Measurements from ENCODE around the gene AATF. TPM values are rescaled to one million over a fixed set of nuclear protein-coding genes. Genes with fewer than 3 reads are reported as not detected.

The AATF gene
- total and polyA plus RNA-seq, 2 experiments from 2014 or later, result 31.2 to 35.7 TPM

- Histone ChIP-seq H3K27me3 (no peaks in the 10 kb centered on the region), H2AFZ (no peak overlapping the region), H3K36me3 (replicated peaks; ENCODE audit: insufficient read depth, low read depth) (no peaks in the 10 kb centered on the region), H3K9me2 (replicated peaks; ENCODE audit: insufficient read depth) (no peaks in the 10 kb centered on the region), H3K4me1 (ENCODE audit: insufficient read depth) (no peaks in the 10 kb centered on the region), H3K79me2 (peaks cover 6% of the 10 kb centered on the region), H3K27ac (no peak overlapping the region), H3K4me3 (no peak overlapping the region), H4K20me1 (ENCODE audit: insufficient read depth, poor library complexity, severe bottlenecking) (no peaks in the 10 kb centered on the region), H3K9me3 (ENCODE audit: low read depth) (no peaks in the 10 kb centered on the region), H3K4me2 (no peak overlapping the region)
- no peak for DNase-seq (ENCODE audit: low spot score)
- no peak for TF ChIP-seq EZH2 (IDR thresholded peaks at IDR 0.05; ENCODE audit: borderline replicate concordance)
- no peak for TF ChIP-seq EZH2phosphoT487 (IDR thresholded peaks at IDR 0.05; ENCODE audit: low read depth, severe bottlenecking, unreplicated experiment)
- TF ChIP-seq, protein P1, sequence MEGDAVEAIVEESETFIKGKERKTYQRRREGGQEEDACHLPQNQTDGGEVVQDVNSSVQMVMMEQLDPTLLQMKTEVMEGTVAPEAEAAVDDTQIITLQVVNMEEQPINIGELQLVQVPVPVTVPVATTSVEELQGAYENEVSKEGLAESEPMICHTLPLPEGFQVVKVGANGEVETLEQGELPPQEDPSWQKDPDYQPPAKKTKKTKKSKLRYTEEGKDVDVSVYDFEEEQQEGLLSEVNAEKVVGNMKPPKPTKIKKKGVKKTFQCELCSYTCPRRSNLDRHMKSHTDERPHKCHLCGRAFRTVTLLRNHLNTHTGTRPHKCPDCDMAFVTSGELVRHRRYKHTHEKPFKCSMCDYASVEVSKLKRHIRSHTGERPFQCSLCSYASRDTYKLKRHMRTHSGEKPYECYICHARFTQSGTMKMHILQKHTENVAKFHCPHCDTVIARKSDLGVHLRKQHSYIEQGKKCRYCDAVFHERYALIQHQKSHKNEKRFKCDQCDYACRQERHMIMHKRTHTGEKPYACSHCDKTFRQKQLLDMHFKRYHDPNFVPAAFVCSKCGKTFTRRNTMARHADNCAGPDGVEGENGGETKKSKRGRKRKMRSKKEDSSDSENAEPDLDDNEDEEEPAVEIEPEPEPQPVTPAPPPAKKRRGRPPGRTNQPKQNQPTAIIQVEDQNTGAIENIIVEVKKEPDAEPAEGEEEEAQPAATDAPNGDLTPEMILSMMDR (IDR thresholded peaks at IDR 0.05; ENCODE audit: poor library complexity), result no peak
Measured at GRCh38 chr17:36983618-36984017, 34.9 kb downstream of the AATF start.

DNA sequence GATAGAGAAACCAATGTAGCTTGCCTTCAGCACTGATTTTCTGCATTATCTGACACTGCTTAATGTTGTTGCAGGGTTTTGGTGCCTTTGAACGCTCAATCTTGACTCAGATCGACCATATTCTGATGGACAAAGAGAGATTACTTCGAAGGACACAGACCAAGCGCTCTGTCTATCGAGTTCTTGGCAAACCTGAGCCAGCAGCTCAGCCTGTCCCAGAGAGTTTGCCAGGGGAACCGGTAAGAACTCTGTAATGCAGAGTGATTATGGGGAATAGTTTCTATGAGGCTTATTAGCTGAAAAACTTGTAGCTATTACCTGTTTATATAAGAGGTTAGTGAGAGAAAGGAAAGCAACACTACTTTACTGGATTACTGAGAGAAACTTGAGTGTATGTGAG, 40.4 kb downstream of the AATF start:
- DNase-seq (ENCODE audit: low spot score), result no peak
- WGBS (ENCODE audit: low lambda C conversion rate, missing lambda C conversion rate), result 92% methylated on average over 6 of the region's 6 CpGs
- TF ChIP-seq, protein P1 (IDR thresholded peaks at IDR 0.05; ENCODE audit: poor library complexity), result no peak
- TF ChIP-seq EZH2phosphoT487 (IDR thresholded peaks at IDR 0.05; ENCODE audit: low read depth, severe bottlenecking, unreplicated experiment) (no peak), EZH2 (IDR thresholded peaks at IDR 0.05; ENCODE audit: borderline replicate concordance) (no peak)
- Histone ChIP-seq H3K79me2 (no peaks in the 10 kb centered on the region), H2AFZ (no peak overlapping the region), H3K27ac (no peak overlapping the region), H4K20me1 (ENCODE audit: insufficient read depth, poor library complexity, severe bottlenecking) (no peaks in the 10 kb centered on the region), H3K9me3 (ENCODE audit: low read depth) (no peaks in the 10 kb centered on the region), H3K4me2 (no peak overlapping the region), H3K4me1 (ENCODE audit: insufficient read depth) (no peaks in the 10 kb centered on the region), H3K27me3 (no peaks in the 10 kb centered on the region), H3K36me3 (replicated peaks; ENCODE audit: insufficient read depth, low read depth) (no peaks in the 10 kb centered on the region), H3K4me3 (no peak overlapping the region), H3K9me2 (replicated peaks; ENCODE audit: insufficient read depth) (no peaks in the 10 kb centered on the region)

GRCh38 chr17:36992701-36993100, 43.9 kb downstream of the AATF start:
- no peaks in the 10 kb centered on the region for H3K9me2 ChIP-seq (replicated peaks; ENCODE audit: insufficient read depth)
- no peak overlapping the region for H3K4me2 ChIP-seq
- H3K4me3 ChIP-seq, result no peak overlapping the region
- WGBS (ENCODE audit: low lambda C conversion rate, missing lambda C conversion rate), result 87% methylated on average over 2 of the region's 2 CpGs
- H4K20me1 ChIP-seq (ENCODE audit: insufficient read depth, poor library complexity, severe bottlenecking), result no peaks in the 10 kb centered on the region
- H3K27me3 ChIP-seq, result no peaks in the 10 kb centered on the region
- no peak overlapping the region for H3K27ac ChIP-seq
- peaks cover 3% of the 10 kb centered on the region for H3K79me2 ChIP-seq
- no peak overlapping the region for H2AFZ ChIP-seq
- DNase-seq (ENCODE audit: low spot score), result no peak
- no peaks in the 10 kb centered on the region for H3K36me3 ChIP-seq (replicated peaks; ENCODE audit: insufficient read depth, low read depth)
- H3K4me1 ChIP-seq (ENCODE audit: insufficient read depth), result no peaks in the 10 kb centered on the region
- H3K9me3 ChIP-seq (ENCODE audit: low read depth), result no peaks in the 10 kb centered on the region
- TF ChIP-seq EZH2 (IDR thresholded peaks at IDR 0.05; ENCODE audit: borderline replicate concordance) (no peak), EZH2phosphoT487 (IDR thresholded peaks at IDR 0.05; ENCODE audit: low read depth, severe bottlenecking, unreplicated experiment) (no peak)
- TF ChIP-seq, protein P1 (IDR thresholded peaks at IDR 0.05; ENCODE audit: poor library complexity), result no peak

GRCh38 chr17:36993227-36993626, 44.5 kb downstream of the AATF start:
- no peak overlapping the region for H3K4me2 ChIP-seq
- no peak for DNase-seq (ENCODE audit: low spot score)
- no peaks in the 10 kb centered on the region for H3K9me3 ChIP-seq (ENCODE audit: low read depth)
- no peaks in the 10 kb centered on the region for H3K36me3 ChIP-seq (replicated peaks; ENCODE audit: insufficient read depth, low read depth)
- H3K4me1 ChIP-seq (ENCODE audit: insufficient read depth), result no peaks in the 10 kb centered on the region
- H2AFZ ChIP-seq, result no peak overlapping the region
- H3K27ac ChIP-seq, result no peak overlapping the region
- no peaks in the 10 kb centered on the region for H3K9me2 ChIP-seq (replicated peaks; ENCODE audit: insufficient read depth)
- no peaks in the 10 kb centered on the region for H3K27me3 ChIP-seq
- H3K4me3 ChIP-seq, result no peak overlapping the region
- peaks cover 3% of the 10 kb centered on the region for H3K79me2 ChIP-seq
- TF ChIP-seq EZH2 (IDR thresholded peaks at IDR 0.05; ENCODE audit: borderline replicate concordance) (no peak), EZH2phosphoT487 (IDR thresholded peaks at IDR 0.05; ENCODE audit: low read depth, severe bottlenecking, unreplicated experiment) (no peak)
- TF ChIP-seq, protein P1 (IDR thresholded peaks at IDR 0.05; ENCODE audit: poor library complexity), result no peak
- no peaks in the 10 kb centered on the region for H4K20me1 ChIP-seq (ENCODE audit: insufficient read depth, poor library complexity, severe bottlenecking)

Data from hepatocyte (in vitro differentiated cells).